Adrenal gland (tissue), 12 donors: ENCODE measurements around the gene FBXW7. TPM values are rescaled to one million over a fixed set of nuclear protein-coding genes. Genes with fewer than 3 reads are reported as not detected.

Experiments
- DNase-seq, 7 donors: peaks; one replicate each; pipeline ENCODE4 v3.0.0-alpha.2; 2019 to 2020
- H3K27ac ChIP-seq, 5 donors: fragments of 200-600 bp; sonication (generic) in 4 of 5; 1 replicate in 3 of 5; 2 replicates in 2 of 5; pipeline versions ENCODE4 v1.5.1 to v1.8.0; 2016 to 2020; ENCODE audit warnings: mild to moderate bottlenecking in 1 of 5
- H3K27me3 ChIP-seq: fragments of 200-600 bp; 2 replicates; pipeline ENCODE4 v1.8.0; 2021
- H3K36me3 ChIP-seq, 2 donors: fragments of 200-600 bp; replicated peaks in 1 of 2; 1 replicate in 1 of 2; 2 replicates in 1 of 2; pipeline versions ENCODE4 v1.5.1 to v1.8.0; 2018 to 2022
- H3K4me1 ChIP-seq, 2 donors: fragments of 200-600 bp; replicated peaks in 1 of 2; 1 replicate in 1 of 2; 2 replicates in 1 of 2; pipeline versions ENCODE4 v1.5.1 to v1.8.0; 2018 to 2021
- H3K4me3 ChIP-seq, 4 donors: fragments of 200-600 bp; sonication (generic) in 3 of 4; one replicate each; pipeline ENCODE4 v1.5.1; 2016 to 2018
- H3K9me3 ChIP-seq, 3 donors: fragments of 200-600 bp; sonication (generic) in 1 of 3; replicated peaks in 1 of 3; 1 replicate in 2 of 3; 2 replicates in 1 of 3; pipeline versions ENCODE4 v1.5.1 to v1.8.0; 2016 to 2021
- CTCF ChIP-seq, 6 experiments: fragments of 450-650 bp in 4 of 6; fragments of 200-600 bp in 2 of 6; sonication (generic) in 1 of 6; IDR thresholded peaks; 1 replicate in 5 of 6; 2 replicates in 1 of 6; pipeline versions ENCODE4 v1.5.1 to v1.8.0; 2016 to 2021; ENCODE audit warnings: antibody characterized with exemption in 6 of 6, mild to moderate bottlenecking in 2 of 6, moderate library complexity in 1 of 6
- POLR2A ChIP-seq, 2 donors: fragments of 450-650 bp; IDR thresholded peaks; one replicate each; pipeline ENCODE4 v1.6.1; 2017; ENCODE audit warnings: antibody characterized with exemption in 2 of 2, mild to moderate bottlenecking in 2 of 2, moderate library complexity in 1 of 2
- WGBS, 4 donors: extraction: QIAGEN DNeasy Blood & Tissue Kit in 2 of 4; methylation state at CpG; one replicate each; pipeline versions ENCODE4 v1.1.5 to v1.1.7; 2013 to 2017; 5-methylcytosine and 5-hydroxymethylcytosine counted together
- intact Hi-C, 2 donors: fragments of 100-400 bp; cut with DNase I; formaldehyde crosslinking; loops; one replicate each; pipeline versions ENCODE4 v1.14.1 to v1.15.0; 2022 to 2023
- polyA plus RNA-seq, 3 donors: library from polyadenylated mRNA; stranded (reverse); fragments of 200-250 nt in 2 of 3; fragments of 350-450 nt in 1 of 3; fragmentation: Illumina TruSeq in 1 of 3; extraction: RNeasy Lipid Tissue Mini Kit (QIAGEN cat#74804) in 1 of 3; gene quantifications; one replicate each; pipeline ENCODE4 v1.2.3, GENCODE V29; 2013 to 2014
- total RNA-seq, 9 donors: library from RNA; depleted of rRNA in 4 of 9; stranded (reverse); fragments of >200 nt in 4 of 9; fragments of 120-200 nt in 1 of 9; fragmentation: NEBNext Ultra II Directional in 1 of 9; extraction: Animal tissue kit (Norgen Biotek cat#: 25700) in 1 of 9; gene quantifications; one replicate each; pipeline versions ENCODE4 v1.1.0 to v1.2.4, GENCODE V29; 2013 to 2023
- donor health status: healthy with polysubstance abuse.
- donor health status: Bipolar disorder and iron deficiency.
- donor health status: DM: yes; HTN: yes; CAD: no.
- donor health status: DM: no; HTN: no; CAD: no.
- donor health status: DM: no; HTN: no; CAD: no.
- donor health status: DM: yes; HTN: yes; CAD: no.

FBXW7 gene
- total and polyA plus RNA-seq, 12 donors: 17.6 to 55.5 (median 30.9) TPM

- no peaks in the 10 kb centered on the region for H3K9me3 ChIP-seq
- WGBS, 4 donors: 96 to 98% (median 96%) methylated on average over 4 of the region's 4 CpGs
- H3K4me3 ChIP-seq: no peak overlapping the region
- DNase-seq: no peak
- no peak overlapping the region for H3K27ac ChIP-seq
- no peaks in the 10 kb centered on the region for H3K4me1 ChIP-seq
- intact Hi-C loops: no loop called here
- H3K36me3 ChIP-seq: peaks cover 0 to 13% of the 10 kb centered on the region in 2 donors
- no peaks in the 10 kb centered on the region for H3K27me3 ChIP-seq
- TF ChIP-seq CTCF (IDR thresholded peaks at IDR 0.05): no peak
- TF ChIP-seq POLR2A (IDR thresholded peaks at IDR 0.05): no peak
Observed at GRCh38 chr4:152321398-152321797, 214.5 kb downstream of the FBXW7 start.

GRCh38 chr4:152316969-152317368 lies 218.9 kb downstream of the FBXW7 start:
- Histone ChIP-seq H3K4me1 (no peaks in the 10 kb centered on the region), H3K27ac (no peak overlapping the region), H3K27me3 (no peaks in the 10 kb centered on the region), H3K9me3 (no peaks in the 10 kb centered on the region), H3K4me3 (no peak overlapping the region), H3K36me3 (peaks cover 0 to 2% of the 10 kb centered on the region in 2 donors)
- WGBS, 4 donors: 89 to 92% (median 91%) methylated on average over 3 of the region's 3 CpGs
- no peak for DNase-seq
- intact Hi-C loops: no loop called here
- no peak for TF ChIP-seq CTCF (IDR thresholded peaks at IDR 0.05)
- TF ChIP-seq POLR2A (IDR thresholded peaks at IDR 0.05): no peak

DNA sequence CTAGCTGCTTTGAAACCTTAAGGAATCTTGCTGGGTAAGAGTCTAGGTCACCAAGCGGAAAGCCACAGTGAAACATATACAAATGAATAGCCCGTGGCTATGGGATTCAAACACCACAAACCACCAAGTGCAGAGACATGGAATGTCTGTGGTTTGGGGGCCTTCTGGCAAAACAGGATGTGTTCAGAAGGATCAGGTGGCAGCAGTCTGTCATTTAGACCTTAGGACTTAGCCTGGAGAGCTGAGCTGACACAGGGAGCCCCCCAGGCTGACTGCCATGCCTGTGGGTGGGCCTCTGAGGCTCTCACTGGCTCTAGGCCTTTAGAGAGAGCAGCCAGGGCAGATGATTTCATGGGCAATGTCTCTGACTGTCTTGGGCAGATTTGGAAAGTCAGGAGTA lies 225.6 kb downstream of the FBXW7 start:
- WGBS, 4 donors: 80 to 90% (median 87%) methylated on average over 2 of the region's 2 CpGs
- DNase-seq: no peak
- H3K27me3 ChIP-seq: no peaks in the 10 kb centered on the region
- H3K4me3 ChIP-seq: no peak overlapping the region
- no peaks in the 10 kb centered on the region for H3K9me3 ChIP-seq
- intact Hi-C loops: no loop called here
- no peaks in the 10 kb centered on the region for H3K4me1 ChIP-seq
- TF ChIP-seq CTCF (IDR thresholded peaks at IDR 0.05) (no peak), POLR2A (IDR thresholded peaks at IDR 0.05) (no peak)
- H3K36me3 ChIP-seq: no peaks in the 10 kb centered on the region
- no peak overlapping the region for H3K27ac ChIP-seq

DNA sequence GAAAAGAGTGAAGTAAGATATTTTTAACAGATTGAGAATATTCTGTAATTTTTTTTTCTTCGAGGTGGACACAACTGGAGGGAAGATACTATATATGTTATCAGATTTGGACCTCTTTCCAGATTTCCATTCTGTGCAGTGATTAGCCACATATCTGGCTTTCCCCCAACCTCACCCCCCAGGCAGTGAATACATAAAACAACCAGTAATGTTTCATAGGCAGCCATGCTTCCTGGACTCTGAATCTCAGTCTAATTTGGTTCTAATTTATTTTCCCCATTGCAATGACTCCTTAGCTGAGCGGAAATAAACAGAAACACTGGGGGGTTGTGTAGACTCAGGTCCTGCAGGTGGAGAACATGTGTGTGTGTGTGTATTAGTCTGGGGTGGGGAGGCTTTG lies 226.5 kb downstream of the FBXW7 start:
- Histone ChIP-seq H3K36me3 (no peaks in the 10 kb centered on the region), H3K4me3 (no peak overlapping the region), H3K9me3 (no peaks in the 10 kb centered on the region), H3K27me3 (no peaks in the 10 kb centered on the region), H3K27ac (no peak overlapping the region), H3K4me1 (no peaks in the 10 kb centered on the region)
- intact Hi-C loops: no loop called here
- WGBS, 4 donors: 76 to 91% (median 84%) methylated on average over 2 of the region's 2 CpGs
- DNase-seq: no peak
- TF ChIP-seq POLR2A (IDR thresholded peaks at IDR 0.05) (no peak), CTCF (IDR thresholded peaks at IDR 0.05) (no peak)
